MM.1S (cell line): ENCODE results near the gene SREBF1.

Experiments
- DNase-seq: peaks from one replicate; pipeline ENCODE4 v3.0.0-alpha.2; 2015
- H2AFZ ChIP-seq: fragments of 300-600 bp; sonication (generic); 2 replicates; pipeline ENCODE4 v1.6.0; 2016; ENCODE audit warnings: antibody characterized with exemption, low read length
- H3F3A ChIP-seq: fragments of 300-600 bp; sonication (generic); 2 replicates; pipeline ENCODE4 v1.6.1; 2016; ENCODE audit warnings: mild to moderate bottlenecking, antibody characterized with exemption, low read length, moderate library complexity, mixed read lengths; ENCODE audit not compliant: insufficient read depth
- H3K27ac ChIP-seq: fragments of 300-600 bp; sonication (generic); 2 replicates; pipeline ENCODE4 v1.5.1; 2016; ENCODE audit warnings: mild to moderate bottlenecking, low read length
- H3K27me3 ChIP-seq: fragments of 300-600 bp; sonication (generic); replicated peaks from 2 replicates; pipeline ENCODE4 v1.6.0; 2016; ENCODE audit warnings: low read length; ENCODE audit not compliant: insufficient read depth
- H3K36me3 ChIP-seq: fragments of 300-600 bp; sonication (generic); replicated peaks from 2 replicates; pipeline ENCODE4 v1.6.1; 2016; ENCODE audit warnings: mild to moderate bottlenecking, low read length, mixed read lengths; ENCODE audit not compliant: insufficient read depth
- H3K4me1 ChIP-seq: fragments of 300-600 bp; sonication (generic); 2 replicates; pipeline ENCODE4 v1.6.1; 2016; ENCODE audit warnings: low read length, mixed read lengths
- H3K4me2 ChIP-seq: fragments of 300-600 bp; sonication (generic); 2 replicates; pipeline ENCODE4 v1.6.0; 2016; ENCODE audit warnings: low read depth, low read length
- H3K4me3 ChIP-seq: fragments of 300-600 bp; sonication (generic); 2 replicates; pipeline ENCODE4 v1.5.1; 2016; ENCODE audit warnings: low read length, mixed read lengths
- H3K79me2 ChIP-seq: fragments of 300-600 bp; sonication (generic); 2 replicates; pipeline ENCODE4 v1.6.1; 2016; ENCODE audit warnings: mixed run types, low read length, mixed read lengths
- H3K9ac ChIP-seq: fragments of 300-600 bp; sonication (generic); 2 replicates; pipeline ENCODE4 v1.6.1; 2016; ENCODE audit warnings: low read length, mixed read lengths
- H3K9me2 ChIP-seq: fragments of 300-600 bp; sonication (generic); replicated peaks from 2 replicates; pipeline ENCODE4 v1.6.1; 2016; ENCODE audit warnings: mild to moderate bottlenecking, low read length, mixed read lengths; ENCODE audit not compliant: insufficient read depth
- H3K9me3 ChIP-seq: fragments of 300-600 bp; sonication (generic); replicated peaks from 2 replicates; pipeline ENCODE4 v1.6.1; 2016; ENCODE audit warnings: mild to moderate bottlenecking, low read length, mixed read lengths; ENCODE audit not compliant: insufficient read depth
- H4K20me1 ChIP-seq: fragments of 300-600 bp; sonication (generic); 2 replicates; pipeline ENCODE4 v1.6.1; 2016; ENCODE audit warnings: mild to moderate bottlenecking, low read length, moderate library complexity, mixed read lengths; ENCODE audit not compliant: insufficient read depth
- EZH2 ChIP-seq: fragments of 300-600 bp; sonication (generic); optimal IDR thresholded peaks from 2 replicates; pipeline ENCODE3; 2017; ENCODE audit warnings: low read depth, mild to moderate bottlenecking, antibody characterized with exemption, low read length, mixed read lengths
- EZH2phosphoT487 ChIP-seq: fragments of 300-600 bp; sonication (generic); IDR thresholded peaks from 2 replicates; pipeline ENCODE4 v1.6.1; 2018; ENCODE audit warnings: antibody characterized with exemption, low read length
- TF ChIP-seq, protein P1 (sequence below): fragments of 300-600 bp; sonication (generic); IDR thresholded peaks from 2 replicates; pipeline ENCODE4 v1.5.1; 2016; ENCODE audit warnings: antibody characterized with exemption, low read length, mixed read lengths

Gene SREBF1

DNA sequence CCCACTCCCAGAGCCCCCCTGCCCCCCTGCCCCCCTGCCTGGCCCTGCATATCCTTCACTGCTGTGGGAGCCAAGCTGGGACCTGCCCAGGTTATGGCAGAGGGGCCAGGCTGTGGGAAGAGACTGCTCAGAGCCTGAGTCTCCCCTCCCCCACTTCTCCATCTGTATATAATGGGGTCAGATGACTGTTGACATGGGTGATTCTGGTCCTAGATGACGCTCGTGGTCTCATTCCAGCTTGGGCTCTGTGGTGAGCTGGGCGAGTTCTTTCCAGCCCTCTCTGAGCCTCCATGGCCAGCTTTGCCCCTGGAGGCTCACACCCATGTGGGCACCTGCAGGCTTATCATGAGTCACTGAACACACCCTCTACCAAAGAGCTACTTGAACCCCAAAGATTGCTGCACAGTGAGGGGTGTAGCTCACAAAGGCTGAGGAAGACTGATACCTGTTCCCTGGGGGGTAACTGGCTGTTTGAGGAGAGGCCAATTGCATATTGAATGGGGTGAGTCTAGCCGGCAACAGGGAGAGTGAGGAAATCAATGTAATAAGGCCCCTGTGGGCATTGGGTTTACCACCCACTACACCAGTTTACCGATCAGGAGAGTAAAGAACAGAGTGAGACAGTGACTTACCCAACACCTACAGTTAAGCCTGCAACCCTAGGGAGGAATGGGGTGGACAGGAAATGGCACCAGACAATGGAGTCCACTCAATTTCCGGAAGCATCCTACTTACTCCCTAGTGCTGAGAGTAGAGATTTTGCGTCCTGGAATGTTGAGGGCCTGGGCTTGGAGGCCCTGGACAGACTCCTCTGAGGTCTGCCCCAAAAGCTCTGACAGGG lies 4.2 kb upstream of the SREBF1 start:
- peaks cover 10% of the 10 kb centered on the region for H3F3A ChIP-seq
- H3K4me2 ChIP-seq, result peak overlapping the region; percentile 96
- H3K9ac ChIP-seq, result peak overlapping the region; percentile 82; the same call in 1 of the 2 replicates

DNA sequence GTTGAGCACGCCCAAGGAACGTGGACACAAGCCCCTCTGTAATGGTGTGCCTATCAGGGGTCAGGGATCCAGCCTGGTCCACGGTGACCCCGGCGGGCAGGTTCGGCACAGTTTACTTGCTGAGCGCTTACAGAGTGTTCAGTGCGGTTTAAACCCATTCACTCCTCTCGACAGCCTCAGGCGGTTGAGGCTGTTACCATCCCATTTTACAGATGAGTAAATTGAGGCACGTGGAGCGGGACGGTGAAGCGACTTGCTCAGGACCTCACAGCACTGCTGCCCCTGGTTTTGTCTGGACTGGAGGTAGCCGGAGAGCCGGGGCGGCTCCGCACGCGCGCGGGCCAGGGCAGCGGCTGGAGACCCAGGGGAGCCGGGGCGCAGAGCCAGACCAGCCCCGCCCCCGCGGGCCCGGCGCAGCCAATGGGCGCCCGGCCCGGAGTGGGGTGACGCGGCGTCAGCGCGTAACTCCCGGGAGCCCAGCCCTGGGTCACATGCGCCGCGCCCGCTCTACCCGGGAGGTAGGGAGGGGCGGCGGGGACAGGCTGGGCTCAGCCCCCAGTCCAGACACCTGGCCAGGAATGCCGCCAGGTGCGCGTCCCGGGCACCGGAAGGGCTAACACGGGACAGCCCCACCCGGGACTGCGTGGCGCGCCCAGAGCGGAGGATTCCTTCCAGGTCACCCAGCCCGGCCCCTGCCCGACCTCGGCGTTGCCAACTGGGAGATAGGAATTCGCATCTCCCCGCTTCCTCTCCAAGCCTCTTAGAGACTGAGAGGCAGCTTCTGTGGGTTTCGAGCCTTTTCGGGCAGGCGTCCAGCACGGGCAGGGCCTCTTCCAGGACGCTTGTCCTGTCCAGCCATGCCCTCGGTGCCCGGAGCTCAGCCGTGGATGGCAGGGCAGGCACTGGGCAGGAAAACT lies 3.3 kb upstream of the SREBF1 start:
- Histone ChIP-seq H3K4me1 (peaks cover 41% of the 10 kb centered on the region), H2AFZ (peak overlapping the region; percentile 58)

More for the DNA sequence above, 4.2 kb upstream of the SREBF1 start:
- TF ChIP-seq, protein P1, sequence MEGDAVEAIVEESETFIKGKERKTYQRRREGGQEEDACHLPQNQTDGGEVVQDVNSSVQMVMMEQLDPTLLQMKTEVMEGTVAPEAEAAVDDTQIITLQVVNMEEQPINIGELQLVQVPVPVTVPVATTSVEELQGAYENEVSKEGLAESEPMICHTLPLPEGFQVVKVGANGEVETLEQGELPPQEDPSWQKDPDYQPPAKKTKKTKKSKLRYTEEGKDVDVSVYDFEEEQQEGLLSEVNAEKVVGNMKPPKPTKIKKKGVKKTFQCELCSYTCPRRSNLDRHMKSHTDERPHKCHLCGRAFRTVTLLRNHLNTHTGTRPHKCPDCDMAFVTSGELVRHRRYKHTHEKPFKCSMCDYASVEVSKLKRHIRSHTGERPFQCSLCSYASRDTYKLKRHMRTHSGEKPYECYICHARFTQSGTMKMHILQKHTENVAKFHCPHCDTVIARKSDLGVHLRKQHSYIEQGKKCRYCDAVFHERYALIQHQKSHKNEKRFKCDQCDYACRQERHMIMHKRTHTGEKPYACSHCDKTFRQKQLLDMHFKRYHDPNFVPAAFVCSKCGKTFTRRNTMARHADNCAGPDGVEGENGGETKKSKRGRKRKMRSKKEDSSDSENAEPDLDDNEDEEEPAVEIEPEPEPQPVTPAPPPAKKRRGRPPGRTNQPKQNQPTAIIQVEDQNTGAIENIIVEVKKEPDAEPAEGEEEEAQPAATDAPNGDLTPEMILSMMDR, result no peak
- TF ChIP-seq EZH2 (no peak), EZH2phosphoT487 (no peak)
- peak overlapping the region; percentile 77; the same call in 1 of the 2 replicates for H3K27ac ChIP-seq
- no peaks in the 10 kb centered on the region for H3K27me3 ChIP-seq
- H4K20me1 ChIP-seq, result no peaks in the 10 kb centered on the region
- peaks cover 32% of the 10 kb centered on the region for H3K4me1 ChIP-seq
- H3K9me3 ChIP-seq, result no peaks in the 10 kb centered on the region
- H3K9me2 ChIP-seq, result no peaks in the 10 kb centered on the region
- DNase-seq, result no peak
- no peaks in the 10 kb centered on the region for H3K36me3 ChIP-seq
- H3K4me3 ChIP-seq, result no peak overlapping the region; the same call in 1 of the 2 replicates
- no peak overlapping the region for H2AFZ ChIP-seq
- H3K79me2 ChIP-seq, result peaks cover under 1% of the 10 kb centered on the region

More for the DNA sequence above, 3.3 kb upstream of the SREBF1 start:
- DNase-seq, result peak; percentile 90
- Histone ChIP-seq H3K27ac (peak overlapping the region; percentile 77), H3K9me3 (no peaks in the 10 kb centered on the region), H3K9ac (peak overlapping the region; percentile 84), H3K4me2 (peak overlapping the region; percentile 96), H3K4me3 (peak overlapping the region; percentile 66), H3K36me3 (no peaks in the 10 kb centered on the region), H3K9me2 (no peaks in the 10 kb centered on the region), H3K27me3 (no peaks in the 10 kb centered on the region), H3K79me2 (peaks cover 10% of the 10 kb centered on the region), H4K20me1 (no peaks in the 10 kb centered on the region), H3F3A (peaks cover 10% of the 10 kb centered on the region)
- TF ChIP-seq, protein P1, result no peak
- no peak for TF ChIP-seq EZH2
- no peak for TF ChIP-seq EZH2phosphoT487
